NAMALWA (cell line): ENCODE measurements around the gene PGAP1.

Source experiments
- DNase-seq: peaks from one replicate; pipeline ENCODE4 v3.0.0-alpha.2; 2015; ENCODE audit warnings: low spot score

Gene PGAP1

GRCh38 chr2:196884368-196884767 is 42.1 kb downstream of the PGAP1 start:
- no peak for DNase-seq

DNA sequence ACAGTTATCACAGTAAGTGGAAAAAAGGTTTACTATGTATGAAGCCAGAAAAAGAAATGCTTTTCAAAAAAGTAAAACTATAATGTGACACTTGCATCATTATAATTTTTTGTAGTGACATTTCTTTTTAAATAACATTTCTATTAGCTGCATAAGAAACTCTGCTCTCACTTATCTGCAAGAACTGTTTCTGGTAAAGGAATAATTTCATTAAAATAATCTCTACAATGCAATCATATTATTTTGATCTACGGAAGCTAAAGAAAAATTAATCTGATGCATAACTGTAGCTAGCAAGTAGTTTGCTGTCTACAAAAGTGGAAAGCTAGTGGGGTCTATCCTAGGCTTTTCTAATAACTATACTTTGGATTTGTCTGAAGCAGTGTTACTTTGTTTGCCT is 50.1 kb downstream of the PGAP1 start:
- DNase-seq, result no peak

GRCh38 chr2:196875414-196875813 is 51.1 kb downstream of the PGAP1 start:
- no peak for DNase-seq

- DNase-seq, result no peak
Observed at GRCh38 chr2:196873511-196873910, 53.0 kb downstream of the PGAP1 start.

DNA sequence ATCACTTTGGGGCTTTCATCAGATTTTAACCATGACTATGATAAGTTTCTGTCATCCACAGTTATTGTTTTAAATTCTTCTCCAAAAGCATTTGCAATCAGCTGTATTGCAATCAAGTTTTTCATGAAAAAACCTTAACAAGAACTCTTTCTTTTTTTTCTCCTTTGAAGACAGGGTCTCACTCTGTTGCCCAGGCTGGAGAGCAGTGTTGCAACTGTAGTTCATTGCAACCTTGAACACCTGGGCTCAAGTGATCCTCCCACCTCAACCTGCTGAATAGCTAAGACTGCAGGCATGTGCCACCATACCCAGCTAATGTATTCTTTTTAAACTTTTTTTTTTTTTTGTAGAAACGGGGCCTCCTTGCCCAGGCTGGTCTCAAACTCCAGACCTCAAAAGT is 71.9 kb downstream of the PGAP1 start:
- DNase-seq, result no peak

DNA sequence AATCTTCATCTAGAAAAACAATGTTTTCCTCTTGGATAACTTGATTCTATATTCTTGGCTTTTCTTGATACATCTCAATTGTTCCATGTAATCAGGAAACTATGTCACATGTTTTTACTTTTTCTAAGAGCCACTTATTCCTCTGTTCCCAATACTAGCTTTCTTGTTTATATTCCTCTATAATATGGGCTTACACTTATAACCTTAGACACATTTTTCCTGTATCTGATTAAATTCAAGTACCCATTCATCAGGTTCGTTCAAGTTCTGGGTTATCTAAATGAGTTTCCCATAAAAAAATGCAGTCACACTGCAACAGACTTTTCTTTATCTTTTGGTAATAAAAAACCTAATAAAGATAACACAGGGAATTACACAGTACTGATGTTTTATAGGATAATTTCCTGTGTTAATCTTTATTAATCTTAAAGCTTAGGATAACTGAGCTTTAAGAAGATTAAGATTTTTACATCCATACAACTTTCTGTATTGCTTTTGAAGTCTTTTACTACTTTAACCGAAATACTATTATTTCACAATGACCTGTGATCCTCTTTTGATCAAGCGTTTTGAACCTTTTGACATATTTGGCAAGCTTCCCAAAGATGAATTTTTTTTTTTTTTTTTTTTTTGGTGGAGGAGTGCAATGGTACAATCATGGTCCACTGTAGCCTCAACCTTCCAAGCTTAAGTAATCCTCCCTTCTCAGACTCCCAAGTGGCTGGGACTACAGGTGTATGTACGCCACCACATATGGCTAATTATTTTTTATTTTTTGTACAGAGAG is 73.0 kb downstream of the PGAP1 start:
- no peak for DNase-seq

GRCh38 chr2:196851088-196851487 is 75.4 kb downstream of the PGAP1 start:
- no peak for DNase-seq

DNA sequence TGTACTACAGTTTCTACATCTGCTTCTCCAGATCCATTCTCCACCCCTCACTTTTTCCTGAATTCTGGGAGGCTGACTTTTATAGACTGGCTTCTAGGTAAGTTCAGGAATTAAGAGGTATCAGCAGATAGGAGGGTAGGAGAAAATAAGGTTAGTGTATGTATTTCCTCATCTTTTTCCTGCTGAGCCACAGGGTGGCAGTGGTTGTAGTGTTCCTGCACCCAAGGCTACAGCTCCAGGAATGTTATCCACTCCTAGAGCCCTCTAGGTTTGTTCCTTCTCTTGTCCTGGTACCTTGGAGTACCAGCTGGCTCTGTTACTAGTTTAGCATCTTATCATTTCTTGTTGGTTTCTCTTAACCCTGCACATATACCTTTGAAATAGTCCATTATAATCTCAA is 76.6 kb downstream of the PGAP1 start:
- no peak for DNase-seq

GRCh38 chr2:196846295-196846694 is 80.2 kb downstream of the PGAP1 start:
- no peak for DNase-seq

- DNase-seq, result no peak
Observed at GRCh38 chr2:196845371-196845770, 81.1 kb downstream of the PGAP1 start.

GRCh38 chr2:196840171-196840570 is 86.3 kb downstream of the PGAP1 start:
- DNase-seq, result no peak

GRCh38 chr2:196839574-196839973 is 86.9 kb downstream of the PGAP1 start:
- DNase-seq, result no peak

DNA sequence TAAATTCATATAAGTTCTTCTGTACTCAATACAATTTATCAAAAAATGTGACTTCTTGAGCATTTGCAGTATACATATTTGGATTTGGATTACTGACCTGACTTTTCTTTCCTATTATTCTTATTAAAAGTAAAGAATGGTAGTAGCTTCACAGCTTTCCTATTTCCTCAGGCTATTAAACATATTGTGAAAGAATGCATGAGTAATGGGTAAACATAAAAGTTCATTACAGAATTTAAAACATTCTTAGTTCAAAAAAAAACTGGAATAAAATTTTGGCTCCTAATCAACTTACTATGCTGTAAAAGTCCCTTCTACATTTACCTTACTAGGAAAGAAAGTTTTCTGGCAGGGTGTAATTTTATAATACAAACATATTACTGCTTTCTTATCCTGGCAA is 90.1 kb downstream of the PGAP1 start:
- no peak for DNase-seq

GRCh38 chr2:196830701-196831100 is 95.8 kb downstream of the PGAP1 start:
- DNase-seq, result no peak

DNA sequence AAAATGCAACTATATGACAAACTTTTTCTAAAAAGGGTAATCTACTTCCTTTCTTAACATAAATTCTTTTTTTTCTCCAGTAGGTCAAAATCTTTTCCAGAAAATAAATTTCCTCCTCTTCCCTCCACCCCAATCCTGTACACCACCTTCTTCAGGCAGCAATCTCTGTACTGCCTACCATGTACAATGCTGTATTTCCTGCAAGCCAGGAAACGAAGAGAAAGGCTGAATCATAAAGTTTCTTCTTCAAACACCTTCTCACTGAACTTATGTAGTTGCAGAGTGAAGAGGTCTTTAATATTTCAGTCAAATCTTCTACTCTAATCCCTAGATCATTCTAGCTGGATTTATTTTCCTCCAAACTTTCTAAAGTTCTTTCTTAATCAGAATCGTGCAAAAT is 99.2 kb downstream of the PGAP1 start:
- no peak for DNase-seq

GRCh38 chr2:196823750-196824522 is 102.6 kb downstream of the PGAP1 start:
- no peak for DNase-seq

DNA sequence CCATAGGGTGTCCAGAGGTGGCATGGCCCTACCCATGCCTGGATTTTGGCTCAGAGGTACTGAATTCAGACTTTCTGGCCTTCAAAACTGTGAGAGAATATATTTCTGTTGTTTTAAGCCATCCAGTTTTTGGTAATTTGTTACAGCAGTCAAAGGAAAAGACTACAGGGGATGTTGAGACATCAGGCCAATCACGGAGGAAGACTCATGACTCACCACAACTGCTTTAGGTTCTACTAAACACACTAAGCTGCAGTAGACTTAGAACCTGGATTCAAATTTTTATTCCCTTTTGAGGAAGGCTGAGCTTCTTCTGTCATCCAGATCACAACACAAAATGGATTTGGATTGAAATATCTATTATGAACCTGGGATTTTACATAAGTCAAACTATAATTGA is 105.3 kb downstream of the PGAP1 start:
- no peak for DNase-seq

- no peak for DNase-seq
Observed at GRCh38 chr2:196809260-196809659, 117.2 kb downstream of the PGAP1 start, which contains the start of gene C2orf66. Gene C2orf66 (minus strand): TSS chr2:196809355. CDS start chr2:196809336, 19 bp downstream.

DNA sequence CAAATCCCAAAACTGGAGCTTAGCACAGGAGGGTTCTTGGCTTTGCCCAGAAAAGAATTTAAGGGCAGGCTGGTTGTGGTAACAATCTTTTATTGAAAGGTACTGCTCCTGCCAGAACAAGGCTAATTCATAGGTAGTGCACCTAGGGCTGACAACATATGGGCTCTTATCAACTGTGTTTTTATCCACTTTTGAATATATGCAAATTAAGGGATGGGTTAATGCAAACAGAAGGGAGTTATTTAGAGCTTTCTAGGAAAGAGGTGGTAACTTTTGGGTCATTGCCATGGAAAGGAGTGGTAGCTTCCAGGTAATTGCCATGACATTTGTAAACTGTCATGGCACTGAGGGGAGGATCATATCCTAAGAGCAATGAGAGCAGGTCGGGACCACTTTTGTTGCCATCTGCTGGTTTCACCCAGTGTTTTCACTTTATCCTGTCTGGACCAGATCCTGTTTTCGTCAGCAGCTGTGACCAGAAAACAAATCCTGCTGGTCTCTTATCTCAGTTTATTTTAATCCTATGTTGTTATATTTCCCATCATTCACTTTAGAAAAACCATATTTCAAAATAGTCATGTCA is 118.3 kb downstream of the PGAP1 start:
- no peak for DNase-seq

GRCh38 chr2:196804381-196804780 is 122.1 kb downstream of the PGAP1 start:
- no peak for DNase-seq

- no peak for DNase-seq
Observed at GRCh38 chr2:196802401-196802800, 124.1 kb downstream of the PGAP1 start.

DNA sequence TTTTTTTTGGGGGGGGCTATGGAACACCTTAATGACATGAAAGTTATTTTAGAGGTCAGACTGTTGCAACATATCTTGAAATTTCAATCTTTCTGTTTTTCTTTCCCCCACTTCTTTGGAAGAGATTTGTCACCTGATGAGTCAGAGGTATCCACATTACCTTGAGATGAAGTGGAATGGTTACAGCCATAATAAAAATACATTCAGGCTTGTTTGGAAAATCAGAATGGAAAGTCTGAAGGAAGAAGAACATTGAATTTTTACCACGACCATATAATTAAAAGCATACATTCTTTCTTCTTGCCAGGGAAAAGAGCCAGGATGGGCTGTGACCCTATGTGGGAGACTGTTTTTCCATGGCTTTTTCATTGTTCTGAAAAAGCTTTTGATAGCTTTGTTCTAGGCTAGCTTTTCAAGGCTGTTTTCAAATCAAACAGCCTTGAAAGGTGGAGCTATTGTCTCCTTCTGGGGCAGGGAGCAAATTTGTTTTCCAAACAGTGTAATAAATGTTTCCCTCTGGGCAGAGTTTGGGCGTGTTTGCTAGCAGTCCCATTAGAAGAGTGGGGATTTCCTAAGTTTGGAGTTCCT is 124.7 kb downstream of the PGAP1 start:
- DNase-seq, result no peak

GRCh38 chr2:196798980-196799379 is 127.5 kb downstream of the PGAP1 start:
- no peak for DNase-seq
